Neural progenitor cell (in vitro differentiated cells): ENCODE results near the gene EDNRB.

ENCODE experiments used
- EZH2 ChIP-seq: fragments of 200-600 bp; sonication (generic); IDR thresholded peaks from 2 replicates; pipeline ENCODE4 v1.6.1; 2017; ENCODE audit warnings: antibody characterized with exemption, mild to moderate bottlenecking, moderate library complexity
- TF ChIP-seq, protein P1 (sequence below): fragments of 200-600 bp; sonication (generic); IDR thresholded peaks from 2 replicates; pipeline ENCODE4 v1.5.1; 2017; ENCODE audit warnings: antibody characterized with exemption, mild to moderate bottlenecking

DNA sequence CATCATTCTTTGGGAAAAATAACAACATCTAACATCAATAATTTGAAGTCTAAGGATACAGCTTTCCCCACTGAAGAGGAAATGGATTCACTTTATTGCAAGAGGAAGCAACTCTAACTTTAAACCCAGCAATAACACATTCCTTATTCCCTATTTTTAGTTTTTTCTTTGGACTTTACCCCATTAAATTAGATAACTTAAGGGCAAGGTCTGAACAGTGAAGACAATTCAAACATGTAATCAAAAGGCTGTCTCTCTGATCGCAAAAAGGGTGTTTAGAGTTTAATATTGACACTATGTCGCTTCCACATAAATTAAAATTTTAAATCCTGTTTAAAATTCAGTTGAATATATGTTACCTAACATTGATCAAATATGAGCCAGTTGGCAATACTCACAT is 10.1 kb downstream of the EDNRB start:
- TF ChIP-seq, protein P1, sequence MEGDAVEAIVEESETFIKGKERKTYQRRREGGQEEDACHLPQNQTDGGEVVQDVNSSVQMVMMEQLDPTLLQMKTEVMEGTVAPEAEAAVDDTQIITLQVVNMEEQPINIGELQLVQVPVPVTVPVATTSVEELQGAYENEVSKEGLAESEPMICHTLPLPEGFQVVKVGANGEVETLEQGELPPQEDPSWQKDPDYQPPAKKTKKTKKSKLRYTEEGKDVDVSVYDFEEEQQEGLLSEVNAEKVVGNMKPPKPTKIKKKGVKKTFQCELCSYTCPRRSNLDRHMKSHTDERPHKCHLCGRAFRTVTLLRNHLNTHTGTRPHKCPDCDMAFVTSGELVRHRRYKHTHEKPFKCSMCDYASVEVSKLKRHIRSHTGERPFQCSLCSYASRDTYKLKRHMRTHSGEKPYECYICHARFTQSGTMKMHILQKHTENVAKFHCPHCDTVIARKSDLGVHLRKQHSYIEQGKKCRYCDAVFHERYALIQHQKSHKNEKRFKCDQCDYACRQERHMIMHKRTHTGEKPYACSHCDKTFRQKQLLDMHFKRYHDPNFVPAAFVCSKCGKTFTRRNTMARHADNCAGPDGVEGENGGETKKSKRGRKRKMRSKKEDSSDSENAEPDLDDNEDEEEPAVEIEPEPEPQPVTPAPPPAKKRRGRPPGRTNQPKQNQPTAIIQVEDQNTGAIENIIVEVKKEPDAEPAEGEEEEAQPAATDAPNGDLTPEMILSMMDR, result no peak
- no peak for TF ChIP-seq EZH2
